Natural killer cell treated with Interleukin-12 subunit alpha and Interleukin-12 subunit beta and Interleukin-15 and Interleukin-18, amount 100 ng/mL, for 72 hours (primary cell): ENCODE measurements around the gene CXCL6. TPM values are rescaled to one million over a fixed set of nuclear protein-coding genes. Genes with fewer than 3 reads are reported as not detected.

Source experiments
- ATAC-seq, 2 donors: fragments of 150-1000 bp; cut with Tn5 transposase in 1 of 2; sonication (Bioruptor Pico), chemical (Tn5 transposase) in 1 of 2; 2 replicates each; pipeline ENCODE4 v1.10.0; 2021
- DNase-seq: peaks from one replicate; pipeline ENCODE4 v3.0.0; 2022; ENCODE audit warnings: low spot score
- H3K27ac Mint-ChIP-seq, 2 donors: 1 replicate in 1 of 2; 2 replicates in 1 of 2; pipeline ENCODE4 v1.8.0; 2022; ENCODE audit warnings: mixed read lengths in 2 of 2, mild to moderate bottlenecking in 1 of 2, moderate library complexity in 1 of 2
- H3K27me3 Mint-ChIP-seq, 2 donors: 1 replicate in 1 of 2; 2 replicates in 1 of 2; pipeline ENCODE4 v1.8.0; 2022; ENCODE audit warnings: mixed read lengths in 2 of 2
- H3K36me3 Mint-ChIP-seq: one replicate; pipeline ENCODE4 v1.8.0; 2022; ENCODE audit warnings: mixed read lengths
- H3K4me1 Mint-ChIP-seq, 2 donors: 1 replicate in 1 of 2; 2 replicates in 1 of 2; pipeline ENCODE4 v1.8.0; 2022; ENCODE audit warnings: low read depth in 2 of 2, mixed read lengths in 2 of 2, mild to moderate bottlenecking in 1 of 2
- H3K4me3 Mint-ChIP-seq: one replicate; pipeline ENCODE4 v1.8.0; 2022; ENCODE audit warnings: mixed read lengths
- H3K9me3 Mint-ChIP-seq: 2 replicates; pipeline ENCODE4 v1.8.0; 2022; ENCODE audit warnings: mixed read lengths
- total RNA-seq, 2 donors: library from RNA; stranded (reverse); gene quantifications; one replicate each; pipeline ENCODE4 v1.2.3, GENCODE V29; 2022

Gene CXCL6
- total RNA-seq, 2 donors from 2014 or later: not detected

GRCh38 chr4:73822812-73823504 is 13.5 kb upstream of the CXCL6 start:
- Mint-ChIP-seq H3K4me3 (no peak overlapping the region), H3K36me3 (no peaks in the 10 kb centered on the region), H3K4me1 (no peaks in the 10 kb centered on the region), H3K27ac (no peak overlapping the region), H3K9me3 (peaks cover 10% of the 10 kb centered on the region), H3K27me3 (no peaks in the 10 kb centered on the region)
- ATAC-seq (no peak), DNase-seq (no peak)

DNA sequence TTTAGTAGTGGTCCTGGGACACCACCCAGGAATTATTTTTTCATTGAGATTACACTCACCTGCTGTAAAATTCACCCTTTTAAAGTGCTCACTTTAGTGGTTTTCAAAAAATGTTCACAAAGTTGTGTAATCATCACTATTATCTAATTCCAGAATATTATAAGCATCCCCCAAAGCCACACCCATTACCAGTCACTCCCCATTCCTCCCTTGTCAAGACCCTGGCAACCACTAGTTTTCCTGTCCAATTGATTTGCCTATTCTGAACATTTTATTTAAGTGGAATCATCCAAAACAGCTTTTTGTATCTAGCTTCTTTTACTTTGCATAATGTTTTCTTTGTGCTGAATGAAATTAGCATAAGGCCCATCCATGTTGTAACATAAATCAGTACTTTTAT is 12.7 kb upstream of the CXCL6 start:
- Mint-ChIP-seq H3K36me3 (no peaks in the 10 kb centered on the region), H3K4me3 (no peak overlapping the region), H3K27me3 (no peaks in the 10 kb centered on the region), H3K4me1 (no peaks in the 10 kb centered on the region), H3K9me3 (peaks cover 10% of the 10 kb centered on the region), H3K27ac (no peak overlapping the region)
- no peak for DNase-seq
- ATAC-seq: no peak

DNA sequence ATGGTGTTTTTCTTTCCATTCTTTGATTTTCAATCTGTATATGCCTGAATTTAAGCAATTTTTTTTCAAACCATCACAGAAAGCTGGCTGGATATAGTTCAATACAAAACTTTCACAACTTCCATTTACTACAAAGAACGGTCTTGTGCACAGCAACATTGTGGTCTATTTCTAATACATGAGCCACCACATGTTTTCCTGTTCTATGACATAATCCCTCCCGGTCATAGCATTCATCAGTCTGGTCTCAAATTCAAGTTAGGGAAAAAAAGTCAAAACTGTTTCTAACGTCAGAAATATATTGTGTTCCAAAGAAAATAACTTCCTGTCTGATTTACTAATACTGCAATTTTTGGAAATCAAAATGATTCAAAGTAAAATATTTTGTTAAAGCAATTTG is 7.5 kb upstream of the CXCL6 start:
- Mint-ChIP-seq H3K27me3 (no peaks in the 10 kb centered on the region), H3K36me3 (no peaks in the 10 kb centered on the region), H3K4me1 (no peaks in the 10 kb centered on the region), H3K4me3 (no peak overlapping the region), H3K27ac (no peak overlapping the region), H3K9me3 (peaks cover 3% of the 10 kb centered on the region)
- no peak for DNase-seq
- ATAC-seq: no peak

GRCh38 chr4:73831569-73831968 is 4.9 kb upstream of the CXCL6 start:
- no peak for ATAC-seq
- H3K27ac Mint-ChIP-seq: no peak overlapping the region

DNA sequence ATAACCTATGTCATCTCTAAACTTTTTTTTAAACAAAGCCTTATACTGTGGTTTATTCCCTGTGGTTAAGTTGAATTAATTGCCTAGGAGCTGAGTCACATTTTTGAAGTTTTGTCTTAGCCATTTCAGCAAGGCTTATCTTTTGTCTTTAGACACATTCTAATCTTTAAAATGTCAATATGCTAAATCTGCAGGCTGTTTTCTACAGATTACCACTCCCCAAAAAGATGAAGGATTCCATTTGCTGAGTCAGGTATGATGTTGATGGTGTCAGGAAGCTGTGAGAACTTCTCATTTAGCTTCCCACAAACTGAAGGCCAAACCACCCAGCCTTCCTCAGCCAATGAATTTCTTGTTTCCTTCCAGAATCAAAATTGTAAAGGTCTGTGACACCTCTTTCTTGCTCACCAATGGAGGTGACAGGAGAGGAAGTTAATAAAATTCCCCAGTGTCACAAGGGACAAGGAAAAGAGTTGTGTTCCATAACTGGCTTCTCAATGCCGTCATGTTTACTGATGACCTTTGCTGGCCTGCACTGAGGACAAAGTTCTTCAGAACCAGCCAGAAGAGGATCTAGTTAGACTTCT is 3.7 kb upstream of the CXCL6 start:
- ATAC-seq: no peak
- peaks cover 7% of the 10 kb centered on the region for H3K36me3 Mint-ChIP-seq
- H3K4me1 Mint-ChIP-seq: no peaks in the 10 kb centered on the region
- no peak for DNase-seq
- peaks cover 8% of the 10 kb centered on the region in 2 donors for H3K27me3 Mint-ChIP-seq
- peaks cover 2% of the 10 kb centered on the region for H3K9me3 Mint-ChIP-seq
- no peak overlapping the region for H3K4me3 Mint-ChIP-seq
- H3K27ac Mint-ChIP-seq: no peak overlapping the region

More at GRCh38 chr4:73831569-73831968, 4.9 kb upstream of the CXCL6 start:
- Mint-ChIP-seq H3K4me1 (no peaks in the 10 kb centered on the region), H3K36me3 (no peaks in the 10 kb centered on the region), H3K4me3 (no peak overlapping the region), H3K9me3 (peaks cover 2% of the 10 kb centered on the region), H3K27me3 (no peaks in the 10 kb centered on the region)
- no peak for DNase-seq

GRCh38 chr4:73839071-73839470 is 2.6 kb downstream of the CXCL6 start:
- ATAC-seq (no peak), DNase-seq (no peak)
- Mint-ChIP-seq H3K4me3 (no peak overlapping the region), H3K9me3 (no peaks in the 10 kb centered on the region), H3K27ac (no peak overlapping the region), H3K27me3 (peaks cover 8% of the 10 kb centered on the region in 2 donors), H3K4me1 (no peaks in the 10 kb centered on the region), H3K36me3 (peaks cover 7% of the 10 kb centered on the region)

DNA sequence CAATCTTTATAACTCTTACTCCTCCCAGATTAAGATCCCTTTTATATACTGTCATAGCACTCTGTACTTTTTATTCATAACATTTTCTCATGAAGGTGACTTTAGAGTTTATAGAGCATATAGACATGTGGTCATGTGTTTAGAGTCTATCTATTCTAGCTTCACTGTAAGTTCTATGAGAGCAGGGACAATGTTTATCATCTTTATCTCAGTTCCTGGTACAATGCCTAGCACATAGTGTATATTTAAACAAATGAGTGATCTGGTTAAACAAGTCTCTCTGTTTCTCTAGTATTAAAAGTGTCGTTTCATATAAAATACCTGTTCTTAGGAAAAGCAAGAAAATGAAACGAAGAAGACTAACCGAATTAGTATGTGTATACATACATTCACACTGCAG is 3.2 kb downstream of the CXCL6 start:
- no peaks in the 10 kb centered on the region for H3K9me3 Mint-ChIP-seq
- H3K36me3 Mint-ChIP-seq: peaks cover 7% of the 10 kb centered on the region
- no peak for DNase-seq
- H3K27ac Mint-ChIP-seq: no peak overlapping the region
- H3K4me1 Mint-ChIP-seq: no peaks in the 10 kb centered on the region
- no peak for ATAC-seq
- no peak overlapping the region for H3K4me3 Mint-ChIP-seq
- H3K27me3 Mint-ChIP-seq: peaks cover 8% of the 10 kb centered on the region in 2 donors

- no peaks in the 10 kb centered on the region for H3K4me1 Mint-ChIP-seq
- no peak overlapping the region for H3K27ac Mint-ChIP-seq
- ATAC-seq (no peak), DNase-seq (no peak)
- no peaks in the 10 kb centered on the region for H3K9me3 Mint-ChIP-seq
- H3K27me3 Mint-ChIP-seq: peaks cover 8% of the 10 kb centered on the region in 2 donors
- H3K4me3 Mint-ChIP-seq: no peak overlapping the region
- peaks cover 7% of the 10 kb centered on the region for H3K36me3 Mint-ChIP-seq
These were observed 4.9 kb downstream of the CXCL6 start for GRCh38 chr4:73841243-73841925.

DNA sequence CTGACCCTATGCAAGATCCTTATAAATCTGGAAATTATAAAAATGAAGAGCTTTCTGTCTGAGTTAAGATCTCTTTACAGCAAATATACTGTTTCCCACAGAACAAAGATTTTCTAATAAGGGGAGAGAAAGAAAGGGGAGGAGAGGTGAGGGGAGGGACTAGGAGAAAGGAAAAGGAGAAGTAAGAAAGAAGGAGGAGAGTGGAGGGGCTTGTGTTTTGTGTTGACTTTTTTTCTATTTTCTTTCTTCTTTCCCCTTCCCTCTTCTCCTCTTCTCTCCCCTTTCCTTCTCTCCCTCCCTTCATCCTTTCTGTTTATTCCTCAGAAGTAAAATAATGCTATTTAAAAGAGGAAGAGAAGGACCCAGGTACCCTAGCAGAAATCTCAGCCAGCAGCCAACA is 6.2 kb downstream of the CXCL6 start:
- DNase-seq (no peak), ATAC-seq (no peak)
- H3K36me3 Mint-ChIP-seq: no peaks in the 10 kb centered on the region
- no peaks in the 10 kb centered on the region for H3K4me1 Mint-ChIP-seq
- H3K27ac Mint-ChIP-seq: no peak overlapping the region
- no peaks in the 10 kb centered on the region for H3K9me3 Mint-ChIP-seq
- no peak overlapping the region for H3K4me3 Mint-ChIP-seq
- no peaks in the 10 kb centered on the region for H3K27me3 Mint-ChIP-seq

DNA sequence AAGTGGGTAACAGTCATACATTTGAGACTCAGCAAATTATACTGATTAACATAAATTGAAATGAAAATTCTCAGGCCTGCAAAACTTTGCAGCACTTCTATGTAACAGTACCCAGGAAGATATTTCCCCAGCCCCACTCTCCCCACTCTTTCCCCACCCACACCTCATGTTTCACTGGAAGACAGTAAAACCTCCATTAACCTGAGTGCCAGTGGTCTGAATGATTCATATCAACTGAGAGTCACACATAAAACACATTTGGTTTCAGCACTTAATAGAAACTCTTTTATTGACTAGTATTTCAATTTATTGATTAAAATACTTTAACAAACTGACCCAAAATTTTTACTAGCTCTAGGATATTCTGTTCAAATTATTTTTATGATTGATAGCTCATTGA is 6.9 kb downstream of the CXCL6 start:
- no peak overlapping the region for H3K27ac Mint-ChIP-seq
- no peaks in the 10 kb centered on the region for H3K36me3 Mint-ChIP-seq
- no peak for ATAC-seq
- no peak overlapping the region for H3K4me3 Mint-ChIP-seq
- no peak for DNase-seq
- no peaks in the 10 kb centered on the region for H3K4me1 Mint-ChIP-seq
- H3K9me3 Mint-ChIP-seq: no peaks in the 10 kb centered on the region
- H3K27me3 Mint-ChIP-seq: no peaks in the 10 kb centered on the region

GRCh38 chr4:73844345-73844744 is 7.9 kb downstream of the CXCL6 start:
- ATAC-seq: no peak
- Mint-ChIP-seq H3K4me1 (no peaks in the 10 kb centered on the region), H3K9me3 (no peaks in the 10 kb centered on the region), H3K27me3 (no peaks in the 10 kb centered on the region), H3K4me3 (no peak overlapping the region), H3K27ac (no peak overlapping the region), H3K36me3 (no peaks in the 10 kb centered on the region)
- DNase-seq: no peak

- no peak overlapping the region for H3K27ac Mint-ChIP-seq
- no peak overlapping the region for H3K4me3 Mint-ChIP-seq
- H3K27me3 Mint-ChIP-seq: no peaks in the 10 kb centered on the region
- DNase-seq: no peak
- no peak for ATAC-seq
- H3K9me3 Mint-ChIP-seq: no peaks in the 10 kb centered on the region
- no peaks in the 10 kb centered on the region for H3K36me3 Mint-ChIP-seq
- H3K4me1 Mint-ChIP-seq: no peaks in the 10 kb centered on the region
These were observed 8.3 kb downstream of the CXCL6 start for GRCh38 chr4:73844806-73845205.

- DNase-seq: no peak
- no peak overlapping the region for H3K27ac Mint-ChIP-seq
- no peaks in the 10 kb centered on the region for H3K9me3 Mint-ChIP-seq
- no peaks in the 10 kb centered on the region for H3K4me1 Mint-ChIP-seq
- no peak for ATAC-seq
- H3K36me3 Mint-ChIP-seq: no peaks in the 10 kb centered on the region
- no peak overlapping the region for H3K4me3 Mint-ChIP-seq
- no peaks in the 10 kb centered on the region for H3K27me3 Mint-ChIP-seq
These were observed 11.2 kb downstream of the CXCL6 start for GRCh38 chr4:73847526-73848182.

DNA sequence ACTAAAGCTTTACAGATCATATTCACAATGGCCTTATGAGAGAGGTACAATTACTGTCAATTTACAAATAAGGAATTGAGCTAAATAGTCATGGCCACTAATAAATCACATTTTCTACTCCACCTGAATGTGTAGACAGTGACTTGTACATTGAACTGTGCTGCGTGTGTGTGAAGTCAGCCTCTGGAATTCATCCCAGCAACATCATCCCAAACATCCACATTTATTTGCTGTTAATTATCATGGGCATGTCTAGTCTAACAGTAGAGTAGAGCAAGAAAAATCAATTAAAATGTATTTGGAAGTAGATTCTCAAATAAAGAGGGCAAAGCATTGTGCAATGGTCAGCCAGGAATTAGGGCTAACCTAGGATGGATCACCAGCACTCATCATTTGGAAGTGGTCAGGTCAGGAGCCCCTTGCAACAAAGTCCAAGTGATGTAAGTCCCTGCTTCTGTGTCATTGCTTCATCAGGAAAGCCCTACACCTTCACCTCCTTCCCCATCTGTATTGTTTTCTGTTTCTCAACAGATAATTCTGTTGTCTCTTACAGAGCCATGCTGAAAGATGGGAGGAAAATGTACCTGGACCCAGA is 11.8 kb downstream of the CXCL6 start:
- Mint-ChIP-seq H3K27ac (no peak overlapping the region), H3K36me3 (no peaks in the 10 kb centered on the region), H3K4me3 (no peak overlapping the region), H3K9me3 (no peaks in the 10 kb centered on the region), H3K27me3 (no peaks in the 10 kb centered on the region), H3K4me1 (no peaks in the 10 kb centered on the region)
- no peak for DNase-seq
- ATAC-seq: no peak
